WTC11 (cell line): Measurements from ENCODE around the gene FMO4.

Source experiments
- AFF4 ChIP-seq: sonication (generic); formaldehyde crosslinking; IDR thresholded peaks from 2 replicates; pipeline ENCODE4 v1.8.1; 2023; ENCODE audit warnings: mild to moderate bottlenecking, missing genetic modification reagents, borderline replicate concordance
- ATF3 ChIP-seq: sonication (generic); formaldehyde crosslinking; conservative IDR thresholded peaks from 2 replicates; pipeline ENCODE4 v1.8.1; 2022; ENCODE audit warnings: mild to moderate bottlenecking, missing genetic modification reagents
- CREB1 ChIP-seq: sonication (generic); formaldehyde crosslinking; IDR thresholded peaks from 2 replicates; pipeline ENCODE4 v1.8.0; 2023; ENCODE audit warnings: mild to moderate bottlenecking, missing genetic modification reagents
- FOXK1 ChIP-seq: sonication (generic); formaldehyde crosslinking; IDR thresholded peaks from 2 replicates; pipeline ENCODE4 v1.8.0; 2022; ENCODE audit warnings: mild to moderate bottlenecking, moderate library complexity, missing genetic modification reagents
- TEAD4 ChIP-seq: sonication (generic); formaldehyde crosslinking; IDR thresholded peaks from 2 replicates; pipeline ENCODE4 v1.8.0; 2022; ENCODE audit warnings: mild to moderate bottlenecking, missing genetic modification reagents
- USF2 ChIP-seq: sonication (generic); formaldehyde crosslinking; IDR thresholded peaks from 2 replicates; pipeline ENCODE4 v1.8.1; 2023; ENCODE audit warnings: mild to moderate bottlenecking, missing genetic modification reagents, moderate library complexity
- ZNF317 ChIP-seq: sonication (generic); formaldehyde crosslinking; IDR thresholded peaks from 2 replicates; pipeline ENCODE4 v1.8.1; 2023; ENCODE audit warnings: low read depth, mild to moderate bottlenecking, moderate library complexity, missing genetic modification reagents, borderline replicate concordance
- ZNF425 ChIP-seq: fragments of 250-450 bp; sonication (Bioruptor Pico); conservative IDR thresholded peaks from 2 replicates; pipeline ENCODE4 v1.9.0; 2021; ENCODE audit warnings: mild to moderate bottlenecking

- TF ChIP-seq AFF4 (CRISPR knock-in tag) (no peak), ZNF317 (CRISPR knock-in tag) (no peak), ATF3 (CRISPR knock-in tag) (no peak), ZNF425 (CRISPR knock-in tag) (no peak), CREB1 (CRISPR knock-in tag) (no peak), TEAD4 (no peak), USF2 (CRISPR knock-in tag) (no peak), FOXK1 (CRISPR knock-in tag) (no peak)
These were observed 67.9 kb downstream of the FMO4 start for GRCh38 chr1:171381866-171382210.
